ENCODE measurements around the gene GAS7.

The GAS7 gene

DNA sequence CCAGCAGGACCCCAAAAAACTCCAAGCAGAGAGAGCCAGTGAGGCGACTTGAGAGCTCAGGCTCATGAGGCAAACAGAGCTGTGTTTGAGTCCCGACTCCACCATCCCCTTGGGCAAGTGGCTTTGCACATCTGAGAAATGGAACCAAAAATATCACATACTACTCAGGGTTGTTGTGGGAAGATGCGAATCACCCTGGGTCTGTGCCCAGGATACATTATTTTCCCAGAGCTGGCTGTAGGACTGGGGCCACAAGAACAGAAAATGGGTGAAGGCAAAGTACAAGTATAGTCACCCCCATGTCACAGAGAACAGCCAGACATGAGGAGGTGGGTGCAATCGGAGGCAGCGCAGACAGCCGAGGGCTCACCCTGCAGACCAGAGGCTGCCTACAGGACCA, 127.3 kb downstream of the GAS7 start:
- Histone ChIP-seq H3K4me3 (no peak overlapping the region), H3K36me3 (ENCODE audit: insufficient read depth, low read length) (no peaks in the 10 kb centered on the region), H3K9me3 (ENCODE audit: low read depth, low read length) (no peaks in the 10 kb centered on the region), H3K9ac (ENCODE audit: insufficient read length) (no peak overlapping the region), H3K27ac (no peak overlapping the region)
- TF ChIP-seq POLR2AphosphoS5 (IDR thresholded peaks at IDR 0.05; ENCODE audit: borderline replicate concordance, low read depth, low read length) = no peak
- no peak for TF ChIP-seq EZH2 (IDR thresholded peaks at IDR 0.05)
- no peak for TF ChIP-seq FOXP2 (optimal IDR thresholded peaks at IDR 0.05; ENCODE audit: control extremely low read depth, extremely low read length, insufficient read depth)
- DNase-seq (ENCODE audit: low read depth, low spot score) = no peak

DNA sequence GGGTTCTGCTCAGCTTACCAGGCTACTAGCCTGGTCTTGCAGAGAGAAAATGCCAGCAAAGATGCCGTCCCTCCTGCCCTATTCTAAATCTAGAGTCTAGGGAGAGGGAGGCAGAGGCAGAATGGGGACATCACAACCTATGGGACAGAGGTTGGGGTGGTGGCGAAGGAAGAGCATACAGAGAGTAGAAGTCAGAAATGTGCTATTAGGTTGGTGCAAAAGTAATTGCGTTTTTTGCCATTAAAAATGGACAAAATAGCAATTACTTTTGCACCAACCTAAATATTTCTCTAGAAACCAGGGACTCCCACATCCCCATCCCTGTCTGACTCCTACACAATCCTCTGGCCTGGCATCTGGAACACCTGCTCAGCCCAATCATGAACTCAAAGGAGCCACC, 127.7 kb downstream of the GAS7 start:
- DNase-seq (ENCODE audit: low read depth, low spot score) = no peak
- Histone ChIP-seq H3K9ac (ENCODE audit: insufficient read length) (no peak overlapping the region), H3K4me3 (no peak overlapping the region), H3K9me3 (ENCODE audit: low read depth, low read length) (no peaks in the 10 kb centered on the region), H3K36me3 (ENCODE audit: insufficient read depth, low read length) (no peaks in the 10 kb centered on the region), H3K27ac (no peak overlapping the region)
- TF ChIP-seq POLR2AphosphoS5 (IDR thresholded peaks at IDR 0.05; ENCODE audit: borderline replicate concordance, low read depth, low read length) = no peak
- no peak for TF ChIP-seq EZH2 (IDR thresholded peaks at IDR 0.05)
- TF ChIP-seq FOXP2 (optimal IDR thresholded peaks at IDR 0.05; ENCODE audit: control extremely low read depth, extremely low read length, insufficient read depth) = no peak

DNA sequence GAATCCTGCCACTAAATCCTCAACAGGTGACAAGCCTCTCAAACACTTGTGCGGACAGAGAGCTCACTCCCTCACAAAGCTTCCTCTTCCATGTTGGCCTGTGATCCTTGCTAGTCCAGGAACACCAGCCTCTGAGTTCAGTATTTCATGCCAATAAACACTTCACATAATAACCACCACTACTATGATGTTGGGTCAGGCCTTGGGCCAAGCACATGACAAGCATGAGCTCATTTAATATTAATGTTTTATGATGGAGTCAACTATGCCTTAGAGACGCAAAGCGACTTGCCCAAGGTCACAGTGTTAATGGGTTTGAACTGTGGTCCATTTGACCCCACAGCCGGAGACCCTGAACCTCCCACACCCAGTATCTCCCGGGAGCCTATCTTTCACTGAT, 129.1 kb downstream of the GAS7 start:
- Histone ChIP-seq H3K36me3 (ENCODE audit: insufficient read depth, low read length) (no peaks in the 10 kb centered on the region), H3K9me3 (ENCODE audit: low read depth, low read length) (no peaks in the 10 kb centered on the region), H3K4me3 (no peak overlapping the region), H3K27ac (no peak overlapping the region), H3K9ac (ENCODE audit: insufficient read length) (no peak overlapping the region)
- TF ChIP-seq POLR2AphosphoS5 (IDR thresholded peaks at IDR 0.05; ENCODE audit: borderline replicate concordance, low read depth, low read length) (no peak), EZH2 (IDR thresholded peaks at IDR 0.05) (no peak), FOXP2 (optimal IDR thresholded peaks at IDR 0.05; ENCODE audit: control extremely low read depth, extremely low read length, insufficient read depth) (no peak)
- DNase-seq (ENCODE audit: low read depth, low spot score) = no peak

DNA sequence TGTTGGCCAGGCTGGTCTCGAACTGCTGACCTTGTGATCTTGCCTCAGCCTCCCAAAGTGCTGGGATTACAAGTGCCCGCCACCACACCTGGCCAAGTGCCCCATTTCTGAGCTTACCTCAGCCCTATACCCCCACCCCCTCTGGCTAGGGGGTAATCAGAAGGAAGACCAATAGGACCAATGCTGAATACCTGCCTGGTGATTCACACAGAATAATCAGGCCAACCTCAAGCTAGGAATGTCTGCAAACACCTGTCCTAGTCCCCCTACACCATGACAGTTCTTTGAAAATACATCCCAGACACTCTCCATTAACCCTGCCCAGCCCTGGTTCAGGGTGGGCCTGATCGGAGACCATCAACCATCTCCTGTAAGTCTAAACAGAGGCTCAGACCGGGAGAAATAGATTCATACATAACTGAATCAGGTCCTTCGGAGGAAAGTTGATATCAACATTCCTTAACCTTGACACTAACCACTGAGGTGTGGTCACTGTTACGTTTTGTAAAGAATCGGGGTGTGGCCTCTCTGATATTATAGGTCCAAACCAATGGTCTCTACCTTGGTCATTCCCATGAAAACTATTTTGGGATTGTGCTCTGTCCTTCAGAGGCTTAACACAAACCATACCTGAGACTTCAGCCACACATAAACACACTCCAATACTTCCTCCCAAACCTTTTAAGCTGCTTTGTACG, 130.8 kb downstream of the GAS7 start:
- H3K36me3 ChIP-seq (ENCODE audit: insufficient read depth, low read length) = no peaks in the 10 kb centered on the region
- no peak for DNase-seq (ENCODE audit: low read depth, low spot score)
- H3K9me3 ChIP-seq (ENCODE audit: low read depth, low read length) = no peaks in the 10 kb centered on the region
- H3K4me3 ChIP-seq = no peak overlapping the region
- H3K9ac ChIP-seq (ENCODE audit: insufficient read length) = no peak overlapping the region
- TF ChIP-seq POLR2AphosphoS5 (IDR thresholded peaks at IDR 0.05; ENCODE audit: borderline replicate concordance, low read depth, low read length) (no peak), FOXP2 (optimal IDR thresholded peaks at IDR 0.05; ENCODE audit: control extremely low read depth, extremely low read length, insufficient read depth) (no peak), EZH2 (IDR thresholded peaks at IDR 0.05) (no peak)
- H3K27ac ChIP-seq = no peak overlapping the region

DNA sequence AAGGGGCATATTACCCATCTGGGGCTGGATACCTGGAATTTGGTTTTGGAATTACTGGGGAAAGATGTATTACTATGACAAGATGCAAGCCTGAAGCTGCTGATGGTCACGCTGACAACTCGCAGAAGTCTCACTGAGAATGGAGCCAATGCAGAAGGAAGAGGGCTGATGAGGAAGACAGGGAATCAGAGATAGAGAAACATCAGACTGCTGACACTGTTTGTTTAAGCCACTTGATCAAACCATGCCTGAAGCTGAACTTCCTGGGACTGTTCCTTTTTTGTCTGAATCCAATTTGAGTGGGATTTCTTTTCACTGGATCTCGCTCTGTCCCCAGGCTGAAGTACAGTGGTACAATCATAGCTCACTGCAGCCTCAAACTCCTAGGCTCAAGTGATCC, 133.9 kb downstream of the GAS7 start:
- DNase-seq (ENCODE audit: low read depth, low spot score) = no peak
- no peak overlapping the region for H3K27ac ChIP-seq

DNA sequence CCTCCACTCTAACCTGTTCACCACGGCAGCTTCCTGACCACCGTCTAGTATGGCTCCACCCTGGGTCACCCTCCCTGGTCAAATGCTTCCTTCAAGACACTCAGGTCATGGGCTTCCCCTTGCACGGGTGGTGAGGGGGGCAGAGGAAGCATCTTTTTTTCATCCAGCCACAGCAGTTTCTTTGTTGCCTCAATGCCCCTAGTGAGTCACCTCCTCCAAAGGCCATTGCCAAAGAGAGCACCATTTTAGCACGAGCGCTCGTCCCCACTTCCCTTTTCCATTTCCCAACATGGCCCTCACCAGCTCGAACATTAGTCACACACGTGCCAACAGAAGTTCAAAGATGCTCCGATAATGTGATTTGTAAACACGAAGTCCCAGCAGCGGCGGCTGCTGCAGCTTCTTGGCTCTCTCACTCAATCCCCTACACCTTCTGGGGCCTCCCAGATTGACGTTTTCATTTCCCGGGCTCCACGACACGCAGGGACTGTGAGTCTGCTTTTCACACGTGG, 134.6 kb downstream of the GAS7 start:
- no peak for TF ChIP-seq POLR2AphosphoS5 (IDR thresholded peaks at IDR 0.05; ENCODE audit: borderline replicate concordance, low read depth, low read length)
- TF ChIP-seq FOXP2 (optimal IDR thresholded peaks at IDR 0.05; ENCODE audit: control extremely low read depth, extremely low read length, insufficient read depth) = no peak
- no peak for TF ChIP-seq EZH2 (IDR thresholded peaks at IDR 0.05)
- H3K27ac ChIP-seq = no peak overlapping the region
- no peak overlapping the region for H3K9ac ChIP-seq (ENCODE audit: insufficient read length)
- no peaks in the 10 kb centered on the region for H3K36me3 ChIP-seq (ENCODE audit: insufficient read depth, low read length)
- no peak overlapping the region for H3K4me3 ChIP-seq
- H3K9me3 ChIP-seq (ENCODE audit: low read depth, low read length) = no peaks in the 10 kb centered on the region
- DNase-seq (ENCODE audit: low read depth, low spot score) = no peak

More for the DNA sequence above, 133.9 kb downstream of the GAS7 start:
- Histone ChIP-seq H3K9me3 (ENCODE audit: low read depth, low read length) (no peaks in the 10 kb centered on the region), H3K36me3 (ENCODE audit: insufficient read depth, low read length) (no peaks in the 10 kb centered on the region), H3K9ac (ENCODE audit: insufficient read length) (no peak overlapping the region), H3K4me3 (no peak overlapping the region)
- TF ChIP-seq FOXP2 (optimal IDR thresholded peaks at IDR 0.05; ENCODE audit: control extremely low read depth, extremely low read length, insufficient read depth) = no peak
- TF ChIP-seq POLR2AphosphoS5 (IDR thresholded peaks at IDR 0.05; ENCODE audit: borderline replicate concordance, low read depth, low read length) = no peak
- no peak for TF ChIP-seq EZH2 (IDR thresholded peaks at IDR 0.05)

DNA sequence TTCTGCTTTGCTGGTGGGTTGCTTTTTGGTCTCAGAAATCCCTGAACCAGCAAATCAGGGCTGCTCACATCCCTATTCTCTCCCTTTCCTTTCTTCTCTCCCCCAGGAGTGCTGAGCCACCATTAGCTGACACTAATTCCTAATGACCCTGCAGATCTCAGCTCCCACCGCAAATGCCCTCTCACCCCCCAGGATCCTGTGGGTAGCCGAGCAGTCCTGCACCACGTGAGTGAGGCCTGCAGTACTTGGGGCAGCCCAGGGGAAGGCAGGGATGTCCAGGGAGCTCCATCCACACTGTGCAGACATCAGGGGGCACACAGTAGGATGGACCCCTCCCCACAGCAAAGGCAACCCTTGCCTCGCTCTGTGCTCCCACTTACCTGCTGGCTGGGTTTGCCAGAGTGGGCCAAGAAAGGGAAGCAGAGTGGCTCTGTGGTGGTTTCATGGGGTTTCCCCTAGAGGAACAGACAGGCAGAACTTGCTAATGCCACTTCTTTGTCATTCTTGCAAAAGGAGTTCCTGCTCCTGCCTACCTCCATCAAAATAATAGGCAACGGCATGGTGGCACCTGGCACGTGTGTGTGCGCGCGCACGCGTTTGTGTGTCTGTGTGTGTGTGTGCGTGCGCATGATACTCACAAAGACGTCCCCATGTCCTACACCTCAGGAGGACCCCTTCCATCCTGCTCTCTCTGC, 135.6 kb downstream of the GAS7 start:
- no peak for DNase-seq (ENCODE audit: low read depth, low spot score)
- no peak for TF ChIP-seq FOXP2 (optimal IDR thresholded peaks at IDR 0.05; ENCODE audit: control extremely low read depth, extremely low read length, insufficient read depth)
- TF ChIP-seq EZH2 (IDR thresholded peaks at IDR 0.05) = no peak
- no peak for TF ChIP-seq POLR2AphosphoS5 (IDR thresholded peaks at IDR 0.05; ENCODE audit: borderline replicate concordance, low read depth, low read length)
- no peak overlapping the region for H3K9ac ChIP-seq (ENCODE audit: insufficient read length)

DNA sequence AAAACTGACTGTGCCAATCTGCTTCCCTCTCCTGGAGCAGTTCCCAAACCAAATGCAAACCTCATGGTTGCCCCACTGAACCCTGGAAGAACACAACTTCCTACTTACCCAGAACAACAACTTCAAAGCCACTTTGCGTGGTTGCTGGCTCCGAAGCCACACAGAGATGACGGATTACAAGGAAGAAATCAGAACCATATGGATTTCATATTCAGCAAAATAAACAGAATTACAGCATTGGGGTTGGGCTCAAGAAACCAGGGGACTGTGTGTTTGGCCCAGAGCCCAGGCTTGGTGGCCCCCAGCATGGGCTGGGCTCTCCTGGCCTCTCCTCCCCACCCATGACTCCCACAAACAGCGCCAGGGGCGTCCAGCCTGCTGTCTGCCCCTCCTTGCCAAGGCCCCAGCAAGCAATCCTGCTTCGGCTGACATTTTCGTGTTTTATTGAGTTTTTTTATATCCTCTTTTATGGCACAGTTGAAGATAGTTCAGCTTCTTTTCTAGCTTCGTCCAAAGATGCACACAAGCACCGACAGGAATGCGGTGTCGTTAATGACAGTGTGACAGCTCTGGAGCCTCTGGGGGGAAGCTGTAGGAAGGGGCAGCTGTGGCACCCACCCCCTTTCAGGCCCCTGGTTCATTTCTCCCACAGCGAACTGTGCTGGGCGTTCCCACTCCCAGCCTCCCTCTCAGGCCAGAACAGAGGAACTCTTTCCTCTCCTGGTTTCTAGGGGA, 137.1 kb downstream of the GAS7 start:
- peak overlapping the region; percentile 38 for H3K4me3 ChIP-seq
- H3K27ac ChIP-seq = peak overlapping the region; percentile 90
- no peaks in the 10 kb centered on the region for H3K36me3 ChIP-seq (ENCODE audit: insufficient read depth, low read length)
- no peaks in the 10 kb centered on the region for H3K9me3 ChIP-seq (ENCODE audit: low read depth, low read length)
- peak; percentile 12 for DNase-seq (ENCODE audit: low read depth, low spot score)
- TF ChIP-seq FOXP2 (optimal IDR thresholded peaks at IDR 0.05; ENCODE audit: control extremely low read depth, extremely low read length, insufficient read depth) (peak; percentile 91), POLR2AphosphoS5 (IDR thresholded peaks at IDR 0.05; ENCODE audit: borderline replicate concordance, low read depth, low read length) (no peak)
- peak overlapping the region; percentile 10 for H3K9ac ChIP-seq (ENCODE audit: insufficient read length)

More for the DNA sequence above, 135.6 kb downstream of the GAS7 start:
- Histone ChIP-seq H3K36me3 (ENCODE audit: insufficient read depth, low read length) (no peaks in the 10 kb centered on the region), H3K4me3 (no peak overlapping the region), H3K27ac (no peak overlapping the region), H3K9me3 (ENCODE audit: low read depth, low read length) (no peaks in the 10 kb centered on the region)
